Endometrial microvascular endothelial cells (primary cell): Measurements from ENCODE around the gene FLOT2. TPM values are rescaled to one million over a fixed set of nuclear protein-coding genes. Genes with fewer than 3 reads are reported as not detected.
"Not testable (repeated sequence)": the region's sequence is repeated elsewhere in the genome, so short reads cannot be mapped to it uniquely, and the experiment has no call there.

Experiments
- in situ Hi-C: cut with HindIII; loops from 2 replicates; pipeline ENCODE4 v1.10.0; 2017; ENCODE audit warnings: low sequenced_read_pairs, low pct_unique_long_range_greater_than_20kb; ENCODE audit errors: inconsistent ontology term
- total RNA-seq: library from RNA; depleted of rRNA; stranded (reverse); fragments of >200 nt; gene quantifications from one replicate; pipeline ENCODE4 v1.2.3, GENCODE V29; 2015; ENCODE audit errors: inconsistent ontology term

FLOT2 gene
- total RNA-seq, 1 donor from 2014 or later: 102 TPM

DNA sequence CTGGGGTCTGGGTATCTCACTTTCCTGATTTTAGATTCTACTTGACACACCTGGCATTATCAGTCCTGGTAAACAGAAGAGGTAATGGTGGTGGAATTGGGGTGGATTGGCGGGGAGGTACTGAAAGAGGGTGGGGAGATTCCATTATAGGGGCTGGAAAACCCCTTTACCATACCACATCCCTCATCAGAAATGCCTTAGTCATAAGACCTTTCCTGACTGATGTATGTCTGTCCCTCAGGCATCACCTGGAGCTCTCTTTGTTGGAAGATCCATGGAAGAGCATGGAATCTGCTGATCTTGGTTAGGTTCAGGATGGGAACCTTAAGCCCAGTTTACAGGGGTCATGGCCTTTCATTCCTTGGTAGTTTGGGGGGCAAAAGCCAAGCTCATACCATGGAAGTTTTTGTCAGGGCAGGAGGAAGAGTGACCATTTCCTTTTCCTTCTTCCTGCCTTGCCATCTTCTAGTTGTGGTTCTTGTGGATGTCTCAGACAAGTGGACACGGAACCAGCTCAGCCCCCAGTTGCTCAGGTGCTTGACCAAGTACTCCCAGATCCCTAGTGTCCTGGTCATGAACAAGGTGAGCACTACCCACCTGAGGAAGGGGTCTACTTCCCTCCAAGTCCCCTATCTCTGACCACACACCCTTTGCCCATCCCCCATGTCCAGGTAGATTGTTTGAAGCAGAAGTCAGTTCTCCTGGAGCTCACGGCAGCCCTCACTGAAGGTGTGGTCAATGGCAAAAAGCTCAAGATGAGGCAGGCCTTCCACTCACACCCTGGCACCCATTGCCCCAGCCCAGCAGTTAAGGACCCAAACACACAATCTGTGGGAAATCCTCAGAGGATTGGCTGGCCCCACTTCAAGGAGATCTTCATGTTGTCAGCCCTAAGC lies 39.4 kb downstream of the FLOT2 start:
- in situ Hi-C loops: no loop called here

DNA sequence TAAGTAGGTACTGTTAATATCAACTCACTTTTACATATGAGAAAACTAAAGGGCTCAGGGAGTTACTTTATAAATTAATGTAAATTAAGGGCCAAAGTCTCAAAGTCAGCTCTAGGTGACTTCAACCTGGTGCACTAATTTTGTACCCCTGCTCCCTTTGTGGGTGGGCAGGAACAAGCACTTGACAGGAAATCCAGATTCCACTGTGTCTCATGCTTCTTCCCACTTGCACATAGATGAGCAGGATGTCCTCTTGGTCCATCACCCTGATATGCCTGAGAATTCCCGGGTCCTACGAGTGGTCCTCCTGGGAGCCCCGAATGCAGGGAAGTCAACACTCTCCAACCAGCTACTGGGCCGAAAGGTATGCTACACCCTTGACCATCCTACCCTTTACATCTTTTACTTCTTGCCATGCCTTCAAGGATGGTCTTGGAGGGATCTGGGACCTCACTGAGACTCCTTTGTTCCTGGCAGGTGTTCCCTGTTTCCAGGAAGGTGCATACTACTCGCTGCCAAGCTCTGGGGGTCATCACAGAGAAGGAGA lies 41.4 kb downstream of the FLOT2 start:
- in situ Hi-C loops: no loop called here

DNA sequence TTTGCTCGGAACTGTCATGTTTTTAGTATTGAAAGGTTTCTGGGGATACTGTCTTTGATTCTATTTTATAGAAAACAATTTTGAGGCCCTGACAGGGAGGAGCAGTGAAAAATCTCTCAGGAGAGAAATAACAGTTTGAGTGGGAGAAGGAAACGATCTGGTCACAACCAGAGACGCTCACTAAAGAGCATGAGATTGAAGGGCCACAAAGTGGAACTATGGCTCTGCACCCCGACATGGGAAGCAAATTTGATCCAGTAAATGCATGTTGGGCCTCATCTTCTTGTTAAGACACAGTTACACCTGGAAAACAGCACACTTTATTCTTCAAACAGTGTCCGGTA lies 42.2 kb downstream of the FLOT2 start:
- in situ Hi-C loops: no loop called here

DNA sequence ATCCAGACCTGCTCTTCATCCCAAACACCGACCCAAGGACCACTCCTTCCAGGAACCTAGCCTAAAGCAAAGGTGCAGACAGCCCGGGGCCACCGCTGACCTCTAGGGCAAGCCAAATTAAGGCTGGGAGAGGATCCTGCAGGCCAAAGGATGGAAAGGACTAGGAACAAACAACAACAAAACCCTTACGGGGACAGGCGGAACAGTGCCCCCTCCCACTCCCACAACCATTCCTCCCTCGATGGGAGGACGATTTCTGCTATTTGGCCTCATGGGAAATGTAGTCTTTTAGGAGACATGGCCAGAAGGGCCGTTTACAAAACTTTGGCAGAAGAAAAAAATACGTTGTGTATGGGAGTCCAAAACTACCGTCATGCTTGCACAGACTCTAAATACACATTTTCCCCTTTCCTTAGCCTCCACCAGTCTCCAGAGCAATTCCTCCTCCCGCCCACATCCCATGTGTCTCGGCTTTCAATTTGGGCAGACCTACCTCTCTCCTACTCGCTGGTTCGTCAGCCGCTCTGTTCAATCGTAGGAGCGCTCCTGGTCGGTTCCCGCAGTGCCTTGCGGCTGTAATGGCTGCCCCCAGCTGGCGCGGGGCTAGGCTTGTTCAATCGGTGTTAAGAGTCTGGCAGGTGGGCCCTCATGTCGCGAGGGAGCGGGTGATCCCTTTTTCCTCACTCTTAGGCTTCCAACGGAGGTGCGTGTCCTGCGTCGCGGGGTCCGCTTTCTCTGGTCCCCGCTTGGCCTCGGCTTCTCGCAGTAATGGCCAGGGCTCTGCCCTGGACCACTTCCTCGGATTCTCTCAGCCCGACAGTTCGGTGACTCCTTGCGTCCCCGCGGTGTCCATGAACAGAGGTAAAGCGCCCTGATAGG lies 42.8 kb downstream of the FLOT2 start, which contains the start of gene ERAL1:
Gene ERAL1, plus strand, starts transcription at position 560 of the 879 bp plus-strand sequence. Its CDS starts 19 bp downstream, at position 579.
- in situ Hi-C loops: no loop called here

DNA sequence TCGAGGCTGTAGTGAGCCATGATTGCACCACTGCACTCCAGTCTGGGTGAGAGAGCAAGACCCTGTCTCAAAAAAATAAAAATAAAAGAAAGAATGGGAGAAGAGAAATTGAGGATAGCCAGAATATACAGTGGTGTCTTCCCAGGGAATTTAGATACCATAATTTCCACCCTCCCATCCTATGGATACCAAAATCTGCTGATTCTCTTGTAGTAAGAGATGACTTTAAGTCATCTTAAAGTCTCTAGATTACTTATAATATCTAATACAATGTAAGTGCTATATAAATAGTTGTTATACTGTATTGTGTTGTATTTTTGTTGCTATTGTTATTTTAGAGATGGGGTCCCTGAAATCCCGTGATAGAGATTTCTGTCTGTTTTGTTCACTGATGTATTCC lies 44.2 kb downstream of the FLOT2 start:
- in situ Hi-C loops: no loop called here

DNA sequence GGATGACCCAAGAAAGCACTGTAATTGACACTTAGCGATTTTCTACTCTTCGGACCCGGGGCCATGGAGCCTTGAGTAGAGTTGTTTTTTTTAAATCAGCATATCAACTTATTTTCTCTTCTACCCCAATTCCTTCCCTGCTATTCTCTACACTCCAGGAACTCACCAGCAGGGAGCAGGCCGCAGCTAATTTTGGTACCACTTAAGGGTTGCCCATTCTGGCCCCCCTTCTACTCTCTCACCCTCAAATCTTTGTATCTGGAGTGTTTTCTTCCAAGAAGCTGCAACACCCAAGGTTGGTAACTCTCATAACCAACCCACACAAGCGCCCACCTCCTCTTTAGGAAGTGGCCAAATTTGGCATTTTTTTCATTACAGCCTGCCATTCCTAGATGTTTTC lies 48.3 kb downstream of the FLOT2 start:
- in situ Hi-C loops: no loop called here

DNA sequence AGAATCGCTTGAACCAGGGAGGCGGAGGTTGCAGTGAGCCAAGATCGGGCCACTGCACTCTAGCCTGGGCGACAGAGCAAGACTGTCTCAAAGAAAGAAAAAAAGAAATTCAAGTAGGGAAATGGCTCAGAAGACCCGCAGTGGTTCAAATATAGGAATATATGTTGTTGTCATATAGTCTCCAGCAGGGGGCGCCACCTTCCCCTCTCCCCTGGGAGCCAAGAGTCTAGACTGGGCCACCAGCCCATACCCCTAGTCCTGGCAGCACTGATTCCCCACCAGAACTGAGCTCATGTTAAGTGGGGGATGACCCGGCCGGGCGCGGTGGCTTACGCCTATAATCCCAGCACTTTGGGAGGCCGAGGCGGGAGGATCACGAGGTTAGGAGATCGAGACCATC lies 48.9 kb downstream of the FLOT2 start:
- in situ Hi-C loops: not testable (repeated sequence)

DNA sequence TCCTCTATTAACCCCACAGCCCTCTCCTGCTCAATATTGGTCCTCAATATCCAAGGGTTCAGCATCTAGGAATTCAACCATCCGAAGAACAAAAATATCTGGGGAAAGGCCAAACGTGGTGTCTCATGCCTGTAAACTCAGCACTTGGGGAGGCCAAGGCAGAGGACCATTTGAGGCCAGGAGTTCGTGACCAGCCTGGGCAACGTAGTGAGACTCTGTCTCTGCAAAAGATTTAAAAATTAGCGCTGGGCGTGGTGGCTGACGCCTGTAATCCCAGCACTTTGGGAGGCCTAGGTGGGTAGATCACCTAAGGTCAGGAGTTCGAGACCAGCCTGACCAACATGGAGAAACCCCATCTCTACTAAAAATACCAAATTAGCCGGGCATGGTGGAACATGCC lies 50.8 kb downstream of the FLOT2 start:
- in situ Hi-C loops: not testable (repeated sequence)

DNA sequence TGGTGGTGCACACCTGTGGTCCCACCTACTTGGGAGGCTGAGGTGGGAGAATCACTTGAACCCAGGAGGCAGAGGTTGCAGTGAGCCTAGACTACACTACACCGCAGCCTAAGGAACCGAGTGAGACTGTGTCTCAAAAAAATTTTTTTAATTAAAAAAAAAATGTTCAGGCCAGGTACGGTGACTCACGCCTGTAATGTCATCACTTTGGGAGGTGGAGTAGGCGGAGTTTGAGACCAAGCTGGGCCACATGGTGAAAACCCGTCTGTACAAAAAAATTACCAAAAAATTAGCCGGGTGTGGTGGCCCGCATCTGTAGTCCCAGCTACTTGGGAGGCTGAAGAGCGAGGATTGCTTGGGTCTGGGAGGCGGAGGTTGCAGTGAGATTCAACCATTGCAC lies 51.3 kb downstream of the FLOT2 start:
- in situ Hi-C loops: no loop called here

DNA sequence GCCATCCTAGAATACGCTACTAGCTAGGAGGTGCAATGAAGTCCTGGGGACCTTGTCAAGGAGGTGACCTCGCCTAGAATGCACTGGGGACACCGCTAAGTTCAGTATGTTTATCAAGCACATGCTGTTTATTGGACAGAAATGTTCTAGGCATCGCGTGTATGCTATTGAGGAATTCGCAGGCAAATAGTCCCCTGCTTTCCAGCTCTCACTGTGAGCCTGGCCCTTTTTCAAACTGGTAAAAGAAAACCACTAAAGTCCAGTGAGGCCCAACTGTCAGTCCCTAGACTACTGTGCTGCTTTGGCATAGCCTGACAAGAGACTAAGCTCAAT lies 53.8 kb downstream of the FLOT2 start:
- in situ Hi-C loops: no loop called here

DNA sequence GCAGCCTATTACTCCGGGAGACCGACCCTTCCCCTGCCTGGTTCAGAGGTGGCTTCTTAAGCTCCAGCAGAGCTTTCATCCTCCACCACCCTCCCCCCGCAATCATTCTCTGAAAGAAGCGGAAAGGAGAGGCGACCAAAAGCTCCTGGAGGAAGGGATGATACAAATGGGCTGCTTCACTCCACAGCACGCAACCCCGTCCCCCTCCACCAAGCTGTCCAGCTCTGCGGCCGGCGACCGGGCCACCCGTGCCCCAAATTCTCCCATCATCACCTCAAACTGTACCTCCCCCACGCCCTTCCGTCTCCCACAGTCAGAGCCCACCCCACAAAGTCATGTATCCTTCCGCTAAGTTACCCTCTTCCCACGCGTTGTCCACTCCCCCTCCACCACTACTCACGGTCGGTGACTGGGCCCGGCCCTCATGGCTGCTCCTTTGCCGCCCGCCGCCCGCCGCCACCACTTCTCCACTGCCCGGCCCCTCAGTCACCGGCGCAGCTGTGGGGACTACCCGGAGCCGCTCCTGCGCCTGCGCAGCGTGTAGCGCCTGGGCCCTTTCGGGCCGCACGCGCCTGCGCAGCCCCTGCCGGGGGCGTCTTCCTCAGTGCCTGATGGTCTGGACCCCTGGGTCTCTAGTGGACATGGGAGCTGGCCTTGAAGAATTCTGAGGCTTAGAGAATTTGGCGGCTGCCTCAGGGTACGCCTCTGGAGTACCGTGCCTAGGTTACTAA lies 55.1 kb downstream of the FLOT2 start, which contains the start of gene FAM222B:
Gene FAM222B, minus strand, starts transcription at position 509 of the 731 bp plus-strand sequence. CDS start 76,123 bp downstream, outside the sequence.
- in situ Hi-C loops: no loop called here

DNA sequence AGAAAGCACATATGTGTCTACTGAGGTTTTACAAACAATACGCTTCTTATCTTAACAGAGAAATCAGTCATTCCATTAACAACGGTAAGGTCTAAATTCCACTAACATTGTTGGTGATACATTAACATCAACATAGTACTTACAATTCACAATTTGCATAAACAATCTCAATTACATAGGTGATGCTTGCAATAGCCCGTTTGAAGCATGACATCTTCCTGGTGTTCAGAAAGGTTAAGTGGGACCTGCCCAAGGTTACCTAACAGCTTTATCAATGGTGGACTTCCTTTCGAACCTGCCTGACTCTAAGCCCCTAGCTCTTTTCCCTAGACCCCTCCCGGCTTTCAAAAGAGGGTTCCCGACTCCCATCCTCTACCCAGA lies 55.6 kb downstream of the FLOT2 start:
- in situ Hi-C loops: no loop called here

DNA sequence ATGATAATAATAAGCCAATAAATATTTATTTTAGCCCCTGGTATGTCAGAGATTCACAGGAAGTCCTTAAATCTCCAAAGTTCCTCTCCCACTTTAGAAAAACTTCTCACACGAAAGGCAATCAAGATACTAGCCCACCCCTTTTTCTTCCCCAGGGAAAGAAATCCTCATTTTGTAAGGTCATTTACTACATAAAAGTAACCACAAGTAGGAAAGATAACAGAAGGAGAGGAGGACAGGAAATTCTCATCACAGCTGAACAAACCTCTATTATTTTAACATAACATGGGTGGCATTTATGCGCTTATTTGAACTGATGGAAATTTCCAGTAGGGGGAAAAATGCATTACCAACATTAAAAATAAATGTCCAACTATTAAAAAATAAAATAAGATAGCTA lies 58.3 kb downstream of the FLOT2 start:
- in situ Hi-C loops: no loop called here

DNA sequence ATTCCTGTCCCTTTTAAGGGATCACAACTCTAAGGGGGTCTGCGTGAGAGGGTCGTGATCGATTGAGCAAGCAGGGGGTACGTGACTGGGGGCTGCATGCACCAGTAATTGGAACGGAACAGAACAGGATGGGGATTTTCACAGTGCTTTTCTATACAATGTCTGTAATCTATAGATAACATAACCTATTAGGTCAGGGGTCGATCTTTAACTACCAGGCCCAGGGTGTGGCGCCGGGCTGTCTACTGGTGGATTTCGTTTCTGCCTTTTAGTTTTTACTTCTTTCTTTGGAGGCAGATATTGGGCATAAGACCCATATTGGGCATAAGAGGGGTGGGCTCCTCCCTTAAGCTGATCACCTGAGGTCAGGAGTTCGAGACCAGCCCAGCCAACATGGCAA lies 61.0 kb downstream of the FLOT2 start:
- in situ Hi-C loops: not testable (repeated sequence)

DNA sequence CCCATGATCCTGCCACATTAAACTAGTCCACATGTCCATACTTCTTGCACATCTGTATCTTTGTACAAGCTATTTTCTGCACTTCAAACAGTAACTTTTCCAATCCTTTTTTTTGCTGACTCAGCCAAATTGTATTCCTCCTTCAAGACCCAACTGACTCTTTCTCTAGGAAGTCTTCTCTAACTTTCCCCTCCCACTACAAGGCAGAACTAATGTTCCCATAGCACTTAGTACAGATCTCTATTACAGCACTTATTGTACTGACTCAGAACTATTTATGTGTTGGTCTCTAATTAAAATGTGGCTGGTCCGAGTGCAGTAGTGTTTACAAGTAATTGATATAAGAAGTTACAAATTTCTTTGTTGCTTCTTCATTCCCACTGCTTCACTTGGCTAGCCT lies 63.1 kb downstream of the FLOT2 start:
- in situ Hi-C loops: no loop called here
